HG03066 (cell line): ENCODE data around the gene DLG1.

ENCODE experiments used
- ATAC-seq: cut with Tn5 transposase; IDR thresholded peaks from one replicate; pipeline ENCODE4 v1.9.1; 2021; ENCODE audit warnings: low read depth; ENCODE audit not compliant: unreplicated experiment

The DLG1 gene

GRCh38 chr3:197253238-197253947, 45.0 kb downstream of the DLG1 start:
- ATAC-seq, result no peak

- no peak for ATAC-seq
Measured at GRCh38 chr3:197249542-197249941, 48.9 kb downstream of the DLG1 start.

- ATAC-seq, result no peak
Measured at GRCh38 chr3:197248341-197248740, 50.1 kb downstream of the DLG1 start.

GRCh38 chr3:197244751-197245150, 53.7 kb downstream of the DLG1 start:
- ATAC-seq, result no peak

GRCh38 chr3:197242784-197243432, 55.5 kb downstream of the DLG1 start:
- no peak for ATAC-seq

- no peak for ATAC-seq
Measured at GRCh38 chr3:197241173-197241572, 57.2 kb downstream of the DLG1 start.

GRCh38 chr3:197239857-197240256, 58.6 kb downstream of the DLG1 start:
- ATAC-seq, result no peak

- no peak for ATAC-seq
Measured at GRCh38 chr3:197238842-197239241, 59.6 kb downstream of the DLG1 start.

- ATAC-seq, result no peak
Measured at GRCh38 chr3:197237897-197238296, 60.5 kb downstream of the DLG1 start.

- ATAC-seq, result no peak
Measured at GRCh38 chr3:197236362-197236761, 62.0 kb downstream of the DLG1 start.

GRCh38 chr3:197234947-197235914, 63.2 kb downstream of the DLG1 start:
- no peak for ATAC-seq

- ATAC-seq, result no peak
Measured at GRCh38 chr3:197231321-197231720, 67.1 kb downstream of the DLG1 start.

- no peak for ATAC-seq
Measured at GRCh38 chr3:197229836-197230235, 68.6 kb downstream of the DLG1 start.

- ATAC-seq, result no peak
Measured at GRCh38 chr3:197229178-197229577, 69.2 kb downstream of the DLG1 start.

- ATAC-seq, result no peak
Measured at GRCh38 chr3:197227780-197228574, 70.4 kb downstream of the DLG1 start.

- ATAC-seq, result no peak
Measured at GRCh38 chr3:197226179-197226578, 72.2 kb downstream of the DLG1 start.

- no peak for ATAC-seq
Measured at GRCh38 chr3:197225579-197225978, 72.8 kb downstream of the DLG1 start.

GRCh38 chr3:197224034-197224444, 74.4 kb downstream of the DLG1 start:
- no peak for ATAC-seq

- ATAC-seq, result no peak
Measured at GRCh38 chr3:197222937-197223370, 75.5 kb downstream of the DLG1 start.

GRCh38 chr3:197219619-197220018, 78.8 kb downstream of the DLG1 start:
- no peak for ATAC-seq
